ENCODE measurements around the gene RAP1GAP2.

The RAP1GAP2 gene

DNA sequence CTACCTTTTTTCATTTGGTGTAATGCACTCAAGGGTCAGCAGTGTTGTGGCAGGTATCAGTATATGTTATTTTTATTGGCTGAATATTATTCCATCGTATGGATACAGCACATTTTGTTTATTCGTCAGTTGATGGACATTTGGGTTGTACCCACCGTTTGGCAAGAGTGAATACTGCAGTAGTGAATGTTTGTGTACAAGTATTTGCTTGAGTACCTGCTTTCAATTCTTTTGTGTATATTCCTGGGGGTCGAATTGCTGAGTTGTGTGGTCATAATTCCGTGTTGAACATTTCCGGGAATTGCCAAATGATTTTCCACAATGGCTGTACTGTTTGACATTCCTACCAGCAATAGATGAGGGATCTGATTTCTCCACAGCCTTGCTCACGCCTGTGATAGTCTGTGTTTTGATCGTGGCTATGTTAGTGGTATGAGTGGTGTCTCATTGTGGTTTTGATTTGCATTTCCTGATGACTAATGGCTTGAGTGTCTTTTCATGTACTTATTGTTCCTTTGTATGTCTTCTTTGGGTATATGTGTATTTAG, 158.7 kb downstream of the RAP1GAP2 start:
- no peak; the same call in 2 of the 3 replicates for ATAC-seq (ENCODE audit: insufficient read depth, low read depth)
- Histone ChIP-seq H3K9me3 (ENCODE audit: insufficient read depth, low read length, severe bottlenecking) (no peaks in the 10 kb centered on the region), H3K9ac (ENCODE audit: low read depth, low read length) (no peak overlapping the region), H3K4me2 (ENCODE audit: insufficient read depth, low read length) (no peak overlapping the region), H3K4me3 (ENCODE audit: low read depth in 1 of 2, low read length in 2 of 2) (no peak overlapping the region), H3K79me2 (ENCODE audit: insufficient read depth, low read length) (no peaks in the 10 kb centered on the region), H3K36me3 (ENCODE audit: insufficient read depth, low read length) (no peaks in the 10 kb centered on the region), H3K4me1 (ENCODE audit: insufficient read depth, low read length) (no peaks in the 10 kb centered on the region), H3K27me3 (ENCODE audit: insufficient read depth, low read length, poor library complexity) (no peaks in the 10 kb centered on the region), H2AFZ (ENCODE audit: low read depth, low read length) (no peak overlapping the region), H3K27ac (ENCODE audit: low read length) (no peak overlapping the region), H4K20me1 (ENCODE audit: insufficient read depth, low read length) (no peaks in the 10 kb centered on the region)
- no peak for DNase-seq
- TF ChIP-seq, protein P1, sequence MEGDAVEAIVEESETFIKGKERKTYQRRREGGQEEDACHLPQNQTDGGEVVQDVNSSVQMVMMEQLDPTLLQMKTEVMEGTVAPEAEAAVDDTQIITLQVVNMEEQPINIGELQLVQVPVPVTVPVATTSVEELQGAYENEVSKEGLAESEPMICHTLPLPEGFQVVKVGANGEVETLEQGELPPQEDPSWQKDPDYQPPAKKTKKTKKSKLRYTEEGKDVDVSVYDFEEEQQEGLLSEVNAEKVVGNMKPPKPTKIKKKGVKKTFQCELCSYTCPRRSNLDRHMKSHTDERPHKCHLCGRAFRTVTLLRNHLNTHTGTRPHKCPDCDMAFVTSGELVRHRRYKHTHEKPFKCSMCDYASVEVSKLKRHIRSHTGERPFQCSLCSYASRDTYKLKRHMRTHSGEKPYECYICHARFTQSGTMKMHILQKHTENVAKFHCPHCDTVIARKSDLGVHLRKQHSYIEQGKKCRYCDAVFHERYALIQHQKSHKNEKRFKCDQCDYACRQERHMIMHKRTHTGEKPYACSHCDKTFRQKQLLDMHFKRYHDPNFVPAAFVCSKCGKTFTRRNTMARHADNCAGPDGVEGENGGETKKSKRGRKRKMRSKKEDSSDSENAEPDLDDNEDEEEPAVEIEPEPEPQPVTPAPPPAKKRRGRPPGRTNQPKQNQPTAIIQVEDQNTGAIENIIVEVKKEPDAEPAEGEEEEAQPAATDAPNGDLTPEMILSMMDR (IDR thresholded peaks at IDR 0.05; ENCODE audit: borderline replicate concordance, extremely low read depth, low read length, poor library complexity, severe bottlenecking): no peak
- no peak for TF ChIP-seq EZH2 (IDR thresholded peaks at IDR 0.05; ENCODE audit: borderline replicate concordance, low read depth, low read length, severe bottlenecking)

DNA sequence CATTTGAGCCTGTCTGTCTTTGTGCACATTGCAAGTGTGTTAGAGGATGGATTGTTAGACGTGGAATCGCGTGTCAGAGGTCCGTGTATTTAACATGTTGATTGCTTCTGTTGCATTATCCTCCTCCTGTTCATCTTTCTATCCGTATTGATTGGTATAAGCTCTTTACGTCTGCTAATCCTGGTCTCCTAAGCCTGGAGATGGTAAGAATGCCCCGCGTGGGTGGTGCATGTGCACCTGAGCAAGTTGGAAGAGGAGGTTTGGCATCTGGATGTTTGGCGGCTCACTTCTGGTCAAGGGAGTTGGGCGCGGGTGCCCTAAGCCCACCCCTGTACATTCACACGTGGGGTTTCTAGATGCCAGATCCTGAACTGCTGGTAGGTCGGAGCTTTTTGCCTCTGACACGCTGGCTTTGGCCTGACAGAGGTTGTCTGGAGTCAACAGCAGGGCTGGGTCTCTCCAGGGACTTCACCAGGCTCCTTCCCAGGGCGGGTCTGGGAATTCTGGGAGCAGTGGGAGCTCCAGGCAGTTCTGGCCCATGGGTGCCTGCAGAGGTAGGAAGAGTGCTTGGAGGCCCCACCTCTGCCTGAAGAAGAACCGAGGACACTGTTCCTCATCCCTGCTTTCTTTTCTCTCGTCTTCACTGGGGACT, 159.8 kb downstream of the RAP1GAP2 start:
- no peak overlapping the region for H3K4me2 ChIP-seq (ENCODE audit: insufficient read depth, low read length)
- H3K79me2 ChIP-seq (ENCODE audit: insufficient read depth, low read length): no peaks in the 10 kb centered on the region
- H3K4me1 ChIP-seq (ENCODE audit: insufficient read depth, low read length): no peaks in the 10 kb centered on the region
- no peak overlapping the region for H3K9ac ChIP-seq (ENCODE audit: low read depth, low read length)
- H3K4me3 ChIP-seq (ENCODE audit: low read depth in 1 of 2, low read length in 2 of 2): no peak overlapping the region
- no peak overlapping the region for H3K27ac ChIP-seq (ENCODE audit: low read length)
- H2AFZ ChIP-seq (ENCODE audit: low read depth, low read length): no peak overlapping the region
- ATAC-seq (ENCODE audit: insufficient read depth, low read depth) (no peak), DNase-seq (no peak)
- no peaks in the 10 kb centered on the region for H3K27me3 ChIP-seq (ENCODE audit: insufficient read depth, low read length, poor library complexity)
- no peaks in the 10 kb centered on the region for H3K36me3 ChIP-seq (ENCODE audit: insufficient read depth, low read length)
- no peaks in the 10 kb centered on the region for H3K9me3 ChIP-seq (ENCODE audit: insufficient read depth, low read length, severe bottlenecking)
- H4K20me1 ChIP-seq (ENCODE audit: insufficient read depth, low read length): no peaks in the 10 kb centered on the region
- TF ChIP-seq EZH2 (IDR thresholded peaks at IDR 0.05; ENCODE audit: borderline replicate concordance, low read depth, low read length, severe bottlenecking): no peak
- TF ChIP-seq, protein P1 (IDR thresholded peaks at IDR 0.05; ENCODE audit: borderline replicate concordance, extremely low read depth, low read length, poor library complexity, severe bottlenecking): no peak

DNA sequence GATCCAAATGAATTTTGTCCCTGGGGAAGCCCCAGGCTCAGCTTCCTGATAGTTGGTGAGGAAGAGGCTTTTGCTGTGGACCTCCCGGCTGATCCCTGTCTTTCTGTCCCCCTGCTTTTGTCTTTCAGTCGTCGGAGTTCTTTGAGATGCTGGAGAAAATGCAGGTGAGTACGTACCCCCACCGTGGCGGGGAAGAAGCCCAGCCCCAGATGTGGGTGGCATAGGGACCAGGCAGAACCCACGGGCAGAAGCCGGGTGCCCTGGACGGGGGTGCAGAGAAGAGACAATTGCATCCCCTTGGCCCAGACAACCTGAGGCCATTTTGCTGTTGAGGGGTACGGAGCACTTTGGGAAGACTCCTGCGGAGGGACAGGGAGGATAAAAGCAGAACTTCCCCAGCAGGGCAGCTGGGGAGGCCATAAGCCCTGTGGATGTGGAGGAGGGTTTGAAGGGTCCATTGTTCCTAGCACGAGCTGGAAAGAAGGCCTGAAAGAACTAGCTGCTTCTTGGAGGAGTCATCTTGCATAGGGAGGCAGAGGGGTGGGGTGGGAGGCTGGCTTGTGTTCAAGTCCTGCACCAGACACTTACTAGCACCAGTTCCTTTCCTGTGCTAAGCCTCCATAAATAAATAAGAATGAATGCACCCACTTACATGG, 161.5 kb downstream of the RAP1GAP2 start:
- no peak overlapping the region for H2AFZ ChIP-seq (ENCODE audit: low read depth, low read length)
- no peak for ATAC-seq (ENCODE audit: insufficient read depth, low read depth)
- TF ChIP-seq EZH2 (IDR thresholded peaks at IDR 0.05; ENCODE audit: borderline replicate concordance, low read depth, low read length, severe bottlenecking): no peak
- TF ChIP-seq, protein P1 (IDR thresholded peaks at IDR 0.05; ENCODE audit: borderline replicate concordance, extremely low read depth, low read length, poor library complexity, severe bottlenecking): no peak
- no peaks in the 10 kb centered on the region; the same call in 1 of the 2 replicates for H4K20me1 ChIP-seq (ENCODE audit: insufficient read depth, low read length)
- no peak overlapping the region for H3K9ac ChIP-seq (ENCODE audit: low read depth, low read length)
- no peak for DNase-seq
- no peak overlapping the region for H3K27ac ChIP-seq (ENCODE audit: low read length)
- no peaks in the 10 kb centered on the region for H3K36me3 ChIP-seq (ENCODE audit: insufficient read depth, low read length)
- no peak overlapping the region for H3K4me2 ChIP-seq (ENCODE audit: insufficient read depth, low read length)
- no peak overlapping the region for H3K4me3 ChIP-seq (ENCODE audit: low read depth in 1 of 2, low read length in 2 of 2)
- H3K4me1 ChIP-seq (ENCODE audit: insufficient read depth, low read length): no peaks in the 10 kb centered on the region
- no peaks in the 10 kb centered on the region for H3K9me3 ChIP-seq (ENCODE audit: insufficient read depth, low read length, severe bottlenecking)
- H3K27me3 ChIP-seq (ENCODE audit: insufficient read depth, low read length, poor library complexity): no peaks in the 10 kb centered on the region
- no peaks in the 10 kb centered on the region for H3K79me2 ChIP-seq (ENCODE audit: insufficient read depth, low read length)

Data from DND-41 (cell line).